Loucy (cell line): ENCODE data around the gene ACTN1.
A peak's percentile ranks its signal among the peaks of the same experiment; 100 is the strongest.

ENCODE experiments used
- EZH2phosphoT487 ChIP-seq: fragments of 200-600 bp; IDR thresholded peaks from 2 replicates; pipeline ENCODE4 v1.6.1; 2018; ENCODE audit warnings: antibody characterized with exemption, mild to moderate bottlenecking, moderate library complexity, borderline replicate concordance
- TF ChIP-seq, protein P1 (sequence below): fragments of 200-600 bp; sonication (generic); conservative IDR thresholded peaks from 2 replicates; pipeline ENCODE4 v1.5.1; 2014; ENCODE audit warnings: mild to moderate bottlenecking, antibody characterized with exemption, low read length

DNA sequence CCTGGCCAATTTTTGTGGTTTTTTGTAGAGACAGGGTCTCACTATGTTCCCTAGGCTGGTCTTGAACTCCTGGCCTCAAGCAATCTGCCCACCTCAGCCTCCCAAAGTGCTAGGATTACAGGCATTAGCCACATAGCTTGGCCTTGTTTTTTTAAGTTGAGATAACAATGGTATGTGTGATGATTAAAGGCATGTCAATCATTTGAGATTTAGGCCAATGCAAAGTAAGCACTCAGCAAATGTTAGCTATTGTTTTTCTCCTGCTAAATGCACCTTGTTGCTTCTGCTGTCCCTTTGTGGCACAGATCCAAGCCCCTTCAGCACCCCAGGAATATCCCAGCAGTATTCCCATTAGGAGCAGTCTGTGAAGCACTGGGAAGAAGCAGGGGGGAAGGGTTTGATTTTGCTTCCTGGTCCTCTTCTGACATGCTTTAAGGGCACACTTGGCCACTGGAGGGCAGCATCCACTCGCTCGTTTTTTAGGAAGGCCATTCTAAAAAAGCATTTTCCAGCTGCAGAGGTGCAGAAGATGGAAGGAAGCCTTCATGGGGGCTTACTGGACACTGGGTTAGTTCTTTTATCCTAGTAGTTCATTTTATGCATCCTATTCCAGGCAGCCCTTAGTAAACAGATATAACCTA lies 116.0 kb downstream of the ACTN1 start:
- TF ChIP-seq, protein P1, sequence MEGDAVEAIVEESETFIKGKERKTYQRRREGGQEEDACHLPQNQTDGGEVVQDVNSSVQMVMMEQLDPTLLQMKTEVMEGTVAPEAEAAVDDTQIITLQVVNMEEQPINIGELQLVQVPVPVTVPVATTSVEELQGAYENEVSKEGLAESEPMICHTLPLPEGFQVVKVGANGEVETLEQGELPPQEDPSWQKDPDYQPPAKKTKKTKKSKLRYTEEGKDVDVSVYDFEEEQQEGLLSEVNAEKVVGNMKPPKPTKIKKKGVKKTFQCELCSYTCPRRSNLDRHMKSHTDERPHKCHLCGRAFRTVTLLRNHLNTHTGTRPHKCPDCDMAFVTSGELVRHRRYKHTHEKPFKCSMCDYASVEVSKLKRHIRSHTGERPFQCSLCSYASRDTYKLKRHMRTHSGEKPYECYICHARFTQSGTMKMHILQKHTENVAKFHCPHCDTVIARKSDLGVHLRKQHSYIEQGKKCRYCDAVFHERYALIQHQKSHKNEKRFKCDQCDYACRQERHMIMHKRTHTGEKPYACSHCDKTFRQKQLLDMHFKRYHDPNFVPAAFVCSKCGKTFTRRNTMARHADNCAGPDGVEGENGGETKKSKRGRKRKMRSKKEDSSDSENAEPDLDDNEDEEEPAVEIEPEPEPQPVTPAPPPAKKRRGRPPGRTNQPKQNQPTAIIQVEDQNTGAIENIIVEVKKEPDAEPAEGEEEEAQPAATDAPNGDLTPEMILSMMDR, result peak; percentile 86
- no peak for TF ChIP-seq EZH2phosphoT487
